ENCODE measurements around the gene QSER1.

DNA sequence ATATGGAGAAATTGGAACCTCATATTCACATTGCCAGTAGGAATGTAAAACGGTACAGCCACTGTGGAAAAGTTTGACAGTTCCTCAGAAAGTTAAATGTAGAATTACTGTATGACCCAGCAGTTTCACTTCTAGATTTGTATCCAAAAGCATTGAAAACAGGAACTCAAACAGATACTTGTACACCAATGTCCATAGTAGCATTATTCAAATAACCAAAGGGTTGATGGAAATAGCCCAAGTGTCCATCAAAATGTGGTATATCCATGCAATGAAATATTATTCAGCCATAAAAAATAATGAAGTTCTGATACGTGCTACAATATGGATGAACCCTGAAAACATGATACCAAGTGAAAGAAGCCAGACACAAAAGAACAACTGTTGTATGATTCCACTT lies 45.1 kb upstream of the QSER1 start:
- TF ChIP-seq EP300 (IDR thresholded peaks at IDR 0.05) (no peak), POLR2A (IDR thresholded peaks at IDR 0.05) (no peak)
